CD4-positive, alpha-beta T cell treated with Interleukin-17A for 1 hour (primary cell): ENCODE measurements around the gene GLCE.

Experiments used
- DNase-seq: peaks from one replicate; pipeline ENCODE4 v3.0.0-alpha.2; 2020

The GLCE gene

GRCh38 chr15:69210574-69210973, 50.1 kb downstream of the GLCE start:
- no peak for DNase-seq

GRCh38 chr15:69213786-69214185, 53.4 kb downstream of the GLCE start:
- no peak for DNase-seq

GRCh38 chr15:69215314-69216035, 55.0 kb downstream of the GLCE start:
- no peak for DNase-seq

GRCh38 chr15:69217381-69217780, 56.9 kb downstream of the GLCE start:
- DNase-seq = no peak

- DNase-seq = no peak
These were observed 59.3 kb downstream of the GLCE start for GRCh38 chr15:69219690-69220089.

- no peak for DNase-seq
These were observed 61.6 kb downstream of the GLCE start for GRCh38 chr15:69222002-69222474.

- no peak for DNase-seq
These were observed 62.8 kb downstream of the GLCE start for GRCh38 chr15:69223083-69223813.

- no peak for DNase-seq
These were observed 63.9 kb downstream of the GLCE start for GRCh38 chr15:69224383-69224782.

GRCh38 chr15:69225355-69226022, 65.1 kb downstream of the GLCE start:
- peak; percentile 1 for DNase-seq

- DNase-seq = no peak
These were observed 65.6 kb downstream of the GLCE start for GRCh38 chr15:69226023-69226355.

- no peak for DNase-seq
These were observed 71.7 kb downstream of the GLCE start for GRCh38 chr15:69232144-69232543.

- DNase-seq = no peak
These were observed 72.3 kb downstream of the GLCE start for GRCh38 chr15:69232765-69233164.

GRCh38 chr15:69234676-69235075, 74.2 kb downstream of the GLCE start:
- DNase-seq = no peak

GRCh38 chr15:69236505-69236904, 76.1 kb downstream of the GLCE start:
- no peak for DNase-seq

GRCh38 chr15:69237718-69238117, 77.3 kb downstream of the GLCE start:
- DNase-seq = no peak

GRCh38 chr15:69244798-69245197, 84.4 kb downstream of the GLCE start:
- no peak for DNase-seq

GRCh38 chr15:69253156-69253555, 92.7 kb downstream of the GLCE start:
- no peak for DNase-seq

- peak; percentile 28 for DNase-seq
These were observed 105.0 kb downstream of the GLCE start for GRCh38 chr15:69265347-69265955.

GRCh38 chr15:69271217-69271616, 110.8 kb downstream of the GLCE start:
- no peak for DNase-seq

GRCh38 chr15:69272139-69272538, 111.7 kb downstream of the GLCE start:
- no peak for DNase-seq

GRCh38 chr15:69272891-69273290, 112.5 kb downstream of the GLCE start:
- DNase-seq = no peak

GRCh38 chr15:69275074-69275670, 114.7 kb downstream of the GLCE start:
- DNase-seq = no peak

GRCh38 chr15:69275933-69276560, 115.6 kb downstream of the GLCE start:
- no peak for DNase-seq
